Left ventricle myocardium inferior (tissue), 1 donor: ENCODE results near the gene GHRH. TPM values are rescaled to one million over a fixed set of nuclear protein-coding genes. Genes with fewer than 3 reads are reported as not detected.

Experiments used
- DNase-seq: peaks from one replicate; pipeline ENCODE4 v3.0.0-alpha.2; 2020
- H3K27ac ChIP-seq: fragments of 200-600 bp; replicated peaks from 2 replicates; pipeline ENCODE4 v1.8.0; 2021
- H3K27me3 ChIP-seq: fragments of 200-600 bp; 2 replicates; pipeline ENCODE4 v1.8.0; 2021; ENCODE audit warnings: low read depth
- H3K36me3 ChIP-seq: fragments of 200-600 bp; 2 replicates; pipeline ENCODE4 v1.8.0; 2021
- H3K4me1 ChIP-seq: fragments of 200-600 bp; 2 replicates; pipeline ENCODE4 v1.8.0; 2021
- H3K4me3 ChIP-seq: fragments of 200-600 bp; 2 replicates; pipeline ENCODE4 v1.8.0; 2021; ENCODE audit warnings: mild to moderate bottlenecking, moderate library complexity
- H3K9me3 ChIP-seq: fragments of 200-600 bp; replicated peaks from 2 replicates; pipeline ENCODE4 v1.8.0; 2021
- CTCF ChIP-seq: fragments of 200-600 bp; IDR thresholded peaks from 2 replicates; pipeline ENCODE4 v1.8.0; 2021; ENCODE audit warnings: antibody characterized with exemption, mild to moderate bottlenecking, borderline replicate concordance
- intact Hi-C: fragments of 100-400 bp; cut with micrococcal nuclease; formaldehyde crosslinking; loops from one replicate; pipeline ENCODE4 v1.11.0; 2022
- total RNA-seq: library from RNA; stranded (reverse); fragmentation: NEBNext Ultra II Directional; extraction: Animal tissue kit (Norgen Biotek cat#: 25700); gene quantifications from one replicate; pipeline ENCODE4 v1.2.1, GENCODE V29; 2021
- donor health status: DM: no; HTN: yes; CAD: no; lungs with severe emphysema.

The GHRH gene
- total RNA-seq, 1 donor from 2014 or later: 0.93 TPM

DNA sequence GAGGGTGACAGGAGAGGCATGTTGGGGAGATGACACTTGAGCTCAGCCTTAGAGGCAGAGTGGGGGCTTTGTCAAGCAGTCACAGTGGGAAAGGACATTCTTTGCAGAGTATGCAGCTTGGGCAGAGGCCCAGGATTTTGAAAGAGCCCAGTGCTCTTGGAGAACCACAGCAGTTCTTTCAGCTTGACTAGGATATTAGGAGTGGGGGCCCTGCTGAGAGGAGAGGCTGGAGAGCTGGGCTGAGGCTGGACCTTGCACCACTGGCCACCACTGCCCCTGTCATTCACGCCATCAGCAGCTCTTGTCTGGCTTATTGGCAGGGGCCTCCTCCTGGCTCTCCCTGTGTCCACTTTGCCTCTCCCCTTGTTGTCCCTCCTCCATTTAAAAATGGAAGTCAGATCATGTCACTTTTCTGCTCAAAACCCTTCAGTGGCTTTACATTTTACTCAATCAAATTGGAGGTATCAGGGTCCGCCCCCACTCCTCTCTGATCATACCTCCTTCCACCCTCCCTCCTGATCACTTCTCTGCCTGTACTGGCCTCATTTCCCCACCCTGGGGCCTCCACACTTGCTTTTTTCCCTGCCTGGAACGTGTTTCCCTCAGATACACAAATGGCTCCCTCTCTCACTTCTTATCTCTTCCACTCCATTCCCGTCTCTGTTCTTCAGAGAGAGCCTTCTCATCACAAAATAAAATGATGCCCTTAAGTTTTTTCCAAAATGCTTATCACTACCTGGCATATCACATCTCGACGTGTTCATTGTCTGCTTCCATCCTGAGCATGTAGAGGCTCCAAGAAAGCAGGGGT lies 38.3 kb upstream of the GHRH start:
- intact Hi-C loops: no loop called here
- Histone ChIP-seq H3K9me3 (no peaks in the 10 kb centered on the region), H3K27me3 (no peaks in the 10 kb centered on the region), H3K4me3 (no peak overlapping the region), H3K36me3 (peaks cover 42% of the 10 kb centered on the region), H3K4me1 (peaks cover 58% of the 10 kb centered on the region), H3K27ac (no peak overlapping the region)
- no peak for DNase-seq
- no peak for TF ChIP-seq CTCF

GRCh38 chr20:37298190-37298939 lies 36.8 kb upstream of the GHRH start:
- Histone ChIP-seq H3K36me3 (peaks cover 39% of the 10 kb centered on the region), H3K27ac (no peak overlapping the region), H3K4me3 (no peak overlapping the region), H3K4me1 (peaks cover 63% of the 10 kb centered on the region), H3K9me3 (peaks cover 5% of the 10 kb centered on the region), H3K27me3 (no peaks in the 10 kb centered on the region)
- intact Hi-C loops: no loop called here
- no peak for DNase-seq
- TF ChIP-seq CTCF: no peak

DNA sequence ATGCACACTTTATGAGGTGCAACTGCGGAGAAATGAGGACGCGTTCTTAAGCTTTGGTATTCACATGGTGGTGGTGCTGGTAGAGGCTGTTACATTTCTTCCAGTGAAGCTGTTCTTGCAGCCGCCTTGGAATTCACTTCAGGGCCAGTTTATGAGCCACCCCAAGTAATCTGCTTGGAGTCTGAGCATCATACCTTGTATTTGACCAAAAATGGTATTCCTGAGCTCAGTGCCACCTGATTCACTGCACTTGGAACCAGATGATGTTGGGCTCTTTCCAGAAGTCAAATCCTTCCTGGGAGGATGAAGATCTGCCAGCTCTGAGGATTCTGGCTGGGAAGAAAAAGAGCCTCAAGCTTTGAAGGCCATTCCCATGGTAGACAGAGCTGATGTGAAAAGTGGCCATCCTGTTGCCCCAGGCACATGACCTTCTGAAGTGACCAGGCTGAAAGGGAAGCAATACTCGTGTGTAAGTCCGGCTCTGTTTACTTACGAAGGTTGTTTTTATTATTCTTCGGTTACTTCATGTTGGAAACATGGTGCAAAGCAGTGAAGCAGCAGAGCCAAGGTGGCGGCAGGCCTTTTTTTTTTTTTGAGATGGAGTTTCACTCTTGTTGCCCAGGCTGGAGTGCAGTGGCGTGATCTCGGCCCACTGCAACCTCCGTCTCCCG lies 35.6 kb upstream of the GHRH start:
- Histone ChIP-seq H3K27ac (peak overlapping the region; percentile 29), H3K36me3 (peaks cover 39% of the 10 kb centered on the region), H3K4me1 (peaks cover 62% of the 10 kb centered on the region), H3K9me3 (peaks cover 9% of the 10 kb centered on the region), H3K27me3 (no peaks in the 10 kb centered on the region), H3K4me3 (no peak overlapping the region)
- no peak for TF ChIP-seq CTCF
- DNase-seq: no peak
- intact Hi-C loops: no loop called here

DNA sequence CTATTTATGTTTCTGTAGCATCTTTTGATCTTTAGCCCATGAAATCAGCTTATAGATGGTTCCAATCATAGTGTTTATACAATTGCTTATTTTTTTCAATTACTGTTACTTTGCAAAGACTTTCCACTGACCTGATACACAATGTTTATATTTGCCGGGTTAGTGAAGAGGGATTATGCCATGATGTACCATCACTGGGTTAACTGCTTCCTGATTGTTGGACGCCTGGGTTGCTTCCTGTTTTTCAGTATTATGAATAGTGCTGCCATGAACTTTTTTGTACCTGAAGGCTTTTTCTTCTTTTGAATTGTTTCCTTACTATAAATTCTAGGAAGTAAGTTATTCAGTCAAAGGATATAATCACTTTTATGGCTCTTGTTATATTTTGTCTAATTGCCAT lies 34.8 kb upstream of the GHRH start:
- H3K36me3 ChIP-seq: peaks cover 34% of the 10 kb centered on the region
- peaks cover 62% of the 10 kb centered on the region for H3K4me1 ChIP-seq
- H3K27ac ChIP-seq: peak overlapping the region; percentile 29
- H3K4me3 ChIP-seq: no peak overlapping the region
- intact Hi-C loops: no loop called here
- H3K27me3 ChIP-seq: no peaks in the 10 kb centered on the region
- peaks cover 9% of the 10 kb centered on the region for H3K9me3 ChIP-seq
- no peak for TF ChIP-seq CTCF
- DNase-seq: no peak

- H3K4me1 ChIP-seq: peaks cover 66% of the 10 kb centered on the region
- peaks cover 27% of the 10 kb centered on the region for H3K36me3 ChIP-seq
- peaks cover 9% of the 10 kb centered on the region for H3K9me3 ChIP-seq
- no peak overlapping the region for H3K27ac ChIP-seq
- no peak for DNase-seq
- intact Hi-C loops: no loop called here
- no peaks in the 10 kb centered on the region for H3K27me3 ChIP-seq
- H3K4me3 ChIP-seq: no peak overlapping the region
- TF ChIP-seq CTCF: no peak
Measured at GRCh38 chr20:37295595-37295994, 34.0 kb upstream of the GHRH start.
